GM23338 (cell line): Measurements from ENCODE around the gene CLIP2. TPM values are rescaled to one million over a fixed set of nuclear protein-coding genes. Genes with fewer than 3 reads are reported as not detected.

Experiments used
- ATAC-seq: fragments of 200-7000 bp; cut with Tn5 transposase; 3 replicates; pipeline ENCODE4 v1.9.1; 2020
- DNase-seq: peaks from one replicate; pipeline ENCODE4 v3.0.0-alpha.2; 2015; ENCODE audit warnings: low spot score
- H2AFZ ChIP-seq: fragments of 200-600 bp; sonication (generic); 2 replicates; pipeline ENCODE4 v1.8.0; 2016; ENCODE audit warnings: antibody characterized with exemption, mild to moderate bottlenecking, moderate library complexity
- H3F3A ChIP-seq: fragments of 200-600 bp; sonication (generic); replicated peaks from 2 replicates; pipeline ENCODE4 v1.8.0; 2017; ENCODE audit warnings: antibody characterized with exemption, mixed run types, low read depth
- H3K27ac ChIP-seq: fragments of 200-600 bp; sonication (generic); 2 replicates; pipeline ENCODE4 v1.6.1; 2016; ENCODE audit warnings: low read depth
- H3K27me3 ChIP-seq: fragments of 200-600 bp; sonication (generic); 2 replicates; pipeline ENCODE4 v1.8.0; 2016; ENCODE audit warnings: mild to moderate bottlenecking, mixed run types, moderate library complexity; ENCODE audit not compliant: insufficient read depth
- H3K36me3 ChIP-seq: fragments of 200-600 bp; sonication (generic); 2 replicates; pipeline ENCODE4 v1.8.0; 2016; ENCODE audit warnings: mild to moderate bottlenecking; ENCODE audit not compliant: insufficient read depth
- H3K4me1 ChIP-seq: fragments of 200-600 bp; sonication (generic); 2 replicates; pipeline ENCODE4 v1.8.0; 2016; ENCODE audit warnings: mild to moderate bottlenecking, moderate library complexity; ENCODE audit not compliant: insufficient read depth
- H3K4me2 ChIP-seq: fragments of 200-600 bp; sonication (generic); 2 replicates; pipeline ENCODE4 v1.7.1; 2017; ENCODE audit warnings: mixed run types
- H3K4me3 ChIP-seq: fragments of 200-600 bp; sonication (generic); 2 replicates; pipeline ENCODE4 v1.6.1; 2016; ENCODE audit warnings: mixed run types
- H3K79me2 ChIP-seq: fragments of 200-600 bp; sonication (generic); replicated peaks from 2 replicates; pipeline ENCODE4 v1.8.0; 2017; ENCODE audit warnings: mild to moderate bottlenecking; ENCODE audit not compliant: insufficient read depth
- H3K9me2 ChIP-seq: fragments of 200-600 bp; sonication (generic); 2 replicates; pipeline ENCODE4 v1.8.0; 2017; ENCODE audit not compliant: insufficient read depth
- H4K20me1 ChIP-seq: fragments of 200-600 bp; sonication (generic); replicated peaks from 2 replicates; pipeline ENCODE4 v1.8.0; 2017; ENCODE audit warnings: mild to moderate bottlenecking; ENCODE audit not compliant: insufficient read depth
- H3K27ac Mint-ChIP-seq: 2 replicates; pipeline ENCODE4 v1.8.0; 2020; ENCODE audit warnings: inconsistent platforms, mild to moderate bottlenecking, moderate library complexity, mixed read lengths
- H3K27me3 Mint-ChIP-seq: 3 replicates; pipeline ENCODE4 v1.8.0; 2022; ENCODE audit warnings: low read depth, mild to moderate bottlenecking, moderate library complexity, mixed read lengths, inconsistent platforms; ENCODE audit not compliant: insufficient read depth, poor library complexity
- H3K36me3 Mint-ChIP-seq: 3 replicates; pipeline ENCODE4 v1.8.0; 2021; ENCODE audit warnings: low read depth, mild to moderate bottlenecking, inconsistent platforms, moderate library complexity, mixed read lengths
- H3K4me1 Mint-ChIP-seq: 3 replicates; pipeline ENCODE4 v1.8.0; 2020; ENCODE audit warnings: mild to moderate bottlenecking, inconsistent platforms, mixed read lengths
- H3K4me3 Mint-ChIP-seq: 3 replicates; pipeline ENCODE4 v1.8.0; 2021; ENCODE audit warnings: moderate library complexity, mild to moderate bottlenecking, inconsistent platforms, mixed read lengths
- H3K9me3 Mint-ChIP-seq: 3 replicates; pipeline ENCODE4 v1.8.0; 2020; ENCODE audit warnings: moderate library complexity, mild to moderate bottlenecking, inconsistent platforms, mixed read lengths
- CREB1 ChIP-seq: fragments of 250-450 bp; sonication (Bioruptor Pico); IDR thresholded peaks from 2 replicates; pipeline ENCODE4 v1.5.0; 2020; ENCODE audit warnings: low read depth, mild to moderate bottlenecking, moderate library complexity
- CTCF ChIP-seq, 2 experiments: fragments of 200-600 bp in 1 of 2; sonication (generic) in 1 of 2; conservative IDR thresholded peaks; 2 replicates each; pipeline versions ENCODE4 v1.5.1 to v1.6.1; 2016 to 2017; ENCODE audit warnings: antibody characterized with exemption in 2 of 2, low read depth in 2 of 2, mild to moderate bottlenecking in 2 of 2, moderate library complexity in 1 of 2
- ETS1 ChIP-seq: IDR thresholded peaks from 2 replicates; pipeline ENCODE4 v1.6.1; 2016; ENCODE audit warnings: antibody characterized with exemption
- EZH2 ChIP-seq: fragments of 200-600 bp; sonication (generic); IDR thresholded peaks from one replicate; pipeline ENCODE4 v1.8.0; 2017; ENCODE audit warnings: antibody characterized with exemption, mild to moderate bottlenecking, low read depth; ENCODE audit not compliant: unreplicated experiment
- EZH2phosphoT487 ChIP-seq: fragments of 200-600 bp; sonication (generic); IDR thresholded peaks from one replicate; pipeline ENCODE4 v1.8.1; 2018; ENCODE audit warnings: antibody characterized with exemption; ENCODE audit not compliant: unreplicated experiment
- JUNB ChIP-seq: IDR thresholded peaks from one replicate; pipeline ENCODE4 v1.6.1; 2016; ENCODE audit warnings: antibody characterized with exemption; ENCODE audit not compliant: unreplicated experiment
- NANOG ChIP-seq: IDR thresholded peaks from 2 replicates; pipeline ENCODE4 v1.6.1; 2016; ENCODE audit warnings: antibody characterized with exemption, borderline replicate concordance
- POLR2AphosphoS5 ChIP-seq: IDR thresholded peaks from 2 replicates; pipeline ENCODE4 v1.6.1; 2016; ENCODE audit warnings: antibody characterized with exemption, low read depth
- REST ChIP-seq: IDR thresholded peaks from one replicate; pipeline ENCODE4 v1.6.1; 2018; ENCODE audit warnings: antibody characterized with exemption; ENCODE audit not compliant: unreplicated experiment
- STAT1 ChIP-seq: IDR thresholded peaks from one replicate; pipeline ENCODE4 v1.6.1; 2016; ENCODE audit warnings: antibody characterized with exemption; ENCODE audit not compliant: unreplicated experiment
- ZNF114 ChIP-seq: fragments of 250-450 bp; sonication (Bioruptor Pico); IDR thresholded peaks from 2 replicates; pipeline ENCODE4 v1.5.0; 2020; ENCODE audit warnings: mild to moderate bottlenecking, moderate library complexity
- ZNF331 ChIP-seq: fragments of 250-450 bp; sonication (Bioruptor Pico); IDR thresholded peaks from 2 replicates; pipeline ENCODE4 v1.5.0; 2020; ENCODE audit warnings: low read depth, mild to moderate bottlenecking, moderate library complexity
- ZNF462 ChIP-seq: fragments of 250-450 bp; sonication (Bioruptor Pico); IDR thresholded peaks from 2 replicates; pipeline ENCODE4 v1.5.0; 2020; ENCODE audit warnings: mild to moderate bottlenecking, moderate library complexity
- polyA plus RNA-seq: library from polyadenylated mRNA; unstranded; fragments of >200 nt; fragmentation: Nextera tagmentation; extraction: Ambion mirVana; gene quantifications from 2 replicates; pipeline ENCODE4 v1.2.1, GENCODE V29; 2016
- total RNA-seq: library from RNA; depleted of rRNA; stranded (reverse); fragments of >200 nt; shearing (Covaris generic); gene quantifications from 2 replicates; pipeline ENCODE4 v1.2.3, GENCODE V29; 2014

Gene CLIP2
- total and polyA plus RNA-seq, 2 experiments from 2014 or later: 8.1 to 51.9 TPM

- Histone ChIP-seq H3K4me3 (no peak overlapping the region), H3K36me3 (no peaks in the 10 kb centered on the region), H3K4me1 (peaks cover 10% of the 10 kb centered on the region), H3F3A (peaks cover 3% of the 10 kb centered on the region; the same call in 1 of the 2 replicates), H3K27ac (no peak overlapping the region), H2AFZ (no peak overlapping the region), H3K4me2 (no peak overlapping the region), H4K20me1 (no peaks in the 10 kb centered on the region), H3K27me3 (no peaks in the 10 kb centered on the region), H3K9me2 (no peaks in the 10 kb centered on the region), H3K79me2 (no peaks in the 10 kb centered on the region)
- no peaks in the 10 kb centered on the region for H3K36me3 Mint-ChIP-seq
- H3K9me3 Mint-ChIP-seq: no peaks in the 10 kb centered on the region
- TF ChIP-seq STAT1 (no peak), EZH2 (no peak), POLR2AphosphoS5 (no peak), CTCF (conservative IDR thresholded peaks at IDR 0.05; ENCODE audit: low read depth in 2 of 2) (no peak), REST (no peak), ZNF331 (CRISPR knock-in tag) (no peak), NANOG (no peak), ETS1 (no peak), ZNF114 (no peak), CREB1 (no peak), JUNB (no peak), ZNF462 (CRISPR knock-in tag) (no peak), EZH2phosphoT487 (no peak)
- no peak overlapping the region for H3K27ac Mint-ChIP-seq
- peaks cover 21% of the 10 kb centered on the region for H3K27me3 Mint-ChIP-seq
- ATAC-seq: no peak
- no peak for DNase-seq
- H3K4me3 Mint-ChIP-seq: no peak overlapping the region
- peaks cover 25% of the 10 kb centered on the region for H3K4me1 Mint-ChIP-seq
These were observed 11.6 kb upstream of the CLIP2 start for GRCh38 chr7:74277636-74278035.
